LNCaP clone FGC (cell line): ENCODE data around the gene CATSPERB.
A peak's percentile ranks its signal among the peaks of the same experiment; 100 is the strongest.
"Not testable (repeated sequence)": the region's sequence is repeated elsewhere in the genome, so short reads cannot be mapped to it uniquely, and the experiment has no call there.

ENCODE experiments used
- DNase-seq: peaks from one replicate; pipeline ENCODE4 v3.0.0-alpha.2; 2011; ENCODE audit warnings: low read depth
- H3K4me3 ChIP-seq: 2 replicates; pipeline ENCODE4 v1.5.1; 2011; ENCODE audit warnings: mild to moderate bottlenecking, low read depth, low read length, control low read depth
- CTCF ChIP-seq: IDR thresholded peaks from 2 replicates; pipeline ENCODE4 v1.5.1; 2012; ENCODE audit warnings: mild to moderate bottlenecking; ENCODE audit not compliant: control insufficient read depth, insufficient read depth; ENCODE audit errors: extremely low read depth

CATSPERB gene

GRCh38 chr14:91693346-91693745, 38.5 kb downstream of the CATSPERB start:
- peak; percentile 49 for DNase-seq
- no peak overlapping the region for H3K4me3 ChIP-seq
- TF ChIP-seq CTCF = no peak

- TF ChIP-seq CTCF = no peak
- no peak for DNase-seq
Measured at GRCh38 chr14:91692075-91692474, 39.8 kb downstream of the CATSPERB start.

GRCh38 chr14:91689608-91690007, 42.3 kb downstream of the CATSPERB start:
- H3K4me3 ChIP-seq = no peak overlapping the region
- TF ChIP-seq CTCF = no peak
- DNase-seq = no peak

More at GRCh38 chr14:91692075-91692474, 39.8 kb downstream of the CATSPERB start:
- H3K4me3 ChIP-seq = no peak overlapping the region

- not testable (repeated sequence) for H3K4me3 ChIP-seq, DNase-seq
Measured at GRCh38 chr14:91687436-91687835, 44.5 kb downstream of the CATSPERB start.

- H3K4me3 ChIP-seq = no peak overlapping the region
- no peak for TF ChIP-seq CTCF
- no peak for DNase-seq
Measured at GRCh38 chr14:91685600-91685999, 46.3 kb downstream of the CATSPERB start.

GRCh38 chr14:91681893-91682563, 49.9 kb downstream of the CATSPERB start:
- no peak overlapping the region for H3K4me3 ChIP-seq
- no peak for TF ChIP-seq CTCF
- no peak for DNase-seq

GRCh38 chr14:91681118-91681517, 50.8 kb downstream of the CATSPERB start:
- no peak overlapping the region for H3K4me3 ChIP-seq
- TF ChIP-seq CTCF = no peak
- DNase-seq = no peak
